ENCODE results near the gene GRN.

- TF ChIP-seq EZH2 (IDR thresholded peaks at IDR 0.05; ENCODE audit: low read length, unreplicated experiment): no peak
- TF ChIP-seq CTCF (conservative IDR thresholded peaks at IDR 0.05; ENCODE audit: low read depth, low read length): no peak
- TF ChIP-seq EZH2phosphoT487 (IDR thresholded peaks at IDR 0.05; ENCODE audit: borderline replicate concordance, low read length): no peak
Observed at GRCh38 chr17:44324092-44324570, 21.0 kb upstream of the GRN start.
